Upper lobe of right lung (tissue), 1 donor: Measurements from ENCODE around the gene ETV1. TPM values are rescaled to one million over a fixed set of nuclear protein-coding genes. Genes with fewer than 3 reads are reported as not detected.

ENCODE experiments used
- ATAC-seq: fragments of 200-7000 bp; cut with Tn5 transposase; one replicate; pipeline ENCODE4 v1.9.1; 2020; ENCODE audit warnings: mild to moderate bottlenecking, moderate library complexity
- DNase-seq: peaks from one replicate; pipeline ENCODE4 v3.0.0-alpha.2; 2020
- H3K27ac ChIP-seq: fragments of 200-600 bp; one replicate; pipeline ENCODE4 v1.8.0; 2022
- H3K27me3 ChIP-seq: fragments of 200-600 bp; one replicate; pipeline ENCODE4 v1.8.0; 2022; ENCODE audit warnings: mild to moderate bottlenecking
- H3K36me3 ChIP-seq: fragments of 200-600 bp; one replicate; pipeline ENCODE4 v1.8.0; 2022
- H3K4me1 ChIP-seq: fragments of 200-600 bp; one replicate; pipeline ENCODE4 v1.8.0; 2022
- H3K4me3 ChIP-seq: fragments of 200-600 bp; one replicate; pipeline ENCODE4 v1.8.0; 2022; ENCODE audit warnings: mild to moderate bottlenecking
- H3K9me3 ChIP-seq: fragments of 200-600 bp; one replicate; pipeline ENCODE4 v1.8.0; 2022
- CTCF ChIP-seq: fragments of 200-600 bp; IDR thresholded peaks from one replicate; pipeline ENCODE4 v1.8.0; 2022; ENCODE audit warnings: antibody characterized with exemption
- intact Hi-C: fragments of 100-400 bp; cut with DNase I; formaldehyde crosslinking; loops from one replicate; pipeline ENCODE4 v1.11.0; 2022
- total RNA-seq: library from RNA; stranded (reverse); fragmentation: NEBNext Ultra II Directional; extraction: Animal tissue kit (Norgen Biotek cat#: 25700); gene quantifications from one replicate; pipeline ENCODE4 v1.2.1, GENCODE V29; 2021
- donor health status: DM: no; HTN: yes; CAD: no; lungs with severe emphysema.

Gene ETV1
- total RNA-seq, 1 donor from 2014 or later, result 110 TPM

DNA sequence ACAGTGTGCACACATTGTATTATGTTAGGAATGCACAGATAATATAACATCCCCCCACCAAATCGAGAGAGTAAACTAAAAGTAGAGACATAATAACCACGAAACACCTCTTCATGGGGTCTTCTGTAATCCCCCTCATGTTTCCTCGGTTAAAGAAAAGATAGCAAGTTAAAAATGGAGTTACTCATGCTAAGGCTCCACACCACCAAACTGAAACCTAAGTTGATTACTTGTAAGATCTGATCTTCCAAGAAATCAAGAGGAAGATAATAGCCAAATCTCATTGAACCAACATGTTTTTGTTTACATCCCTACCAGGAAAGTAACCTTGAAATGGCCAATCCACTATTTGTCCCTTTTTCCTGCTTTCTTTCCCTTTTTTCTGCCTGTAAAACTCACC lies 11.7 kb upstream of the ETV1 start:
- no peak overlapping the region for H3K27ac ChIP-seq
- H3K9me3 ChIP-seq, result no peaks in the 10 kb centered on the region
- no peaks in the 10 kb centered on the region for H3K27me3 ChIP-seq
- intact Hi-C loops, result no loop called here
- no peaks in the 10 kb centered on the region for H3K4me1 ChIP-seq
- no peak for TF ChIP-seq CTCF
- ATAC-seq (no peak), DNase-seq (no peak)
- no peak overlapping the region for H3K4me3 ChIP-seq
- H3K36me3 ChIP-seq, result no peaks in the 10 kb centered on the region

DNA sequence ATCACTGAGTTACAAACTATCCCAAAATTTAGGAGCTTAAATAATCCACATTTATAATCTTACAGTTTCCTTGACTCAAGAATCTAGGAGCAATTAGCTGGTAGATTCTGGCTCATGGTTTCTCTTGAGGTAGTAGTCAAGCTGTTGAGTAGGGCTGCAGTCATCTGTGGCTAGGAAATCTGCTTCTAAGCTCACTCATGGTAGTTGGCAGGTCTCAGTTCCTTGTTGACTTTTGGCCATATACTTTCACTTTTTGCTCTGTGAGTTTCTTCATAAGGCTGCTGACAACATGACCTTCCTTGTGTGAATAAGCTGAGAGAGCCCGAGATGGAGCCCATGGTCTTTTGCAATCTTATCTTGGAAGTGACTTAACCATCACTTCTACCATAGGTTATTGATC lies 10.8 kb upstream of the ETV1 start:
- Histone ChIP-seq H3K27ac (no peak overlapping the region), H3K4me3 (no peak overlapping the region), H3K36me3 (no peaks in the 10 kb centered on the region), H3K9me3 (no peaks in the 10 kb centered on the region), H3K4me1 (no peaks in the 10 kb centered on the region), H3K27me3 (no peaks in the 10 kb centered on the region)
- DNase-seq (no peak), ATAC-seq (peak; percentile 17)
- intact Hi-C loops, result no loop called here
- no peak for TF ChIP-seq CTCF

DNA sequence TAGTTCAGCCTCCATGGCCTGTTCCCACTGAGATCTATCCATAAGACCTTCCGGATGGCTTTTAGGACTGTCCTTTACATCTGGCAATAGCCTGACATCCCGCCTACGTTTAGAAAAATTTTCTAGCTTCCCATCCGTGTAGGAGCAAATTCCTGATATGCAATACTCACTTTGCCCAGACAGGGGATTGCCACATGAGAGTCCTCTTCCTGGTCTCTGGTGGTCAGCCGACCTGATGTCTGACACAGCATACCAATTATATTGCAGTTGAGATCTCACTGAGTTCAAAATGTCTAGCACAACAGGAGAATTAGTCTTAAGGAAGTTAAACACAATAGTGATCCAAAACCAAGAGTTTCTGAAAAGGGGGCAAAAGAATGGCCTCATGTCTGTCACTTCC lies 9.4 kb upstream of the ETV1 start:
- Histone ChIP-seq H3K9me3 (no peaks in the 10 kb centered on the region), H3K4me1 (no peaks in the 10 kb centered on the region), H3K27me3 (no peaks in the 10 kb centered on the region), H3K4me3 (no peak overlapping the region), H3K27ac (no peak overlapping the region), H3K36me3 (no peaks in the 10 kb centered on the region)
- intact Hi-C loops, result no loop called here
- ATAC-seq (no peak), DNase-seq (no peak)
- TF ChIP-seq CTCF, result no peak

- DNase-seq (no peak), ATAC-seq (no peak)
- Histone ChIP-seq H3K36me3 (no peaks in the 10 kb centered on the region), H3K4me3 (peak overlapping the region; percentile 62), H3K27ac (peak overlapping the region; percentile 88), H3K27me3 (no peaks in the 10 kb centered on the region), H3K9me3 (no peaks in the 10 kb centered on the region), H3K4me1 (no peaks in the 10 kb centered on the region)
- intact Hi-C loops, result no loop called here
- TF ChIP-seq CTCF, result no peak
Observed at GRCh38 chr7:13992596-13992964, 3.1 kb upstream of the ETV1 start.

DNA sequence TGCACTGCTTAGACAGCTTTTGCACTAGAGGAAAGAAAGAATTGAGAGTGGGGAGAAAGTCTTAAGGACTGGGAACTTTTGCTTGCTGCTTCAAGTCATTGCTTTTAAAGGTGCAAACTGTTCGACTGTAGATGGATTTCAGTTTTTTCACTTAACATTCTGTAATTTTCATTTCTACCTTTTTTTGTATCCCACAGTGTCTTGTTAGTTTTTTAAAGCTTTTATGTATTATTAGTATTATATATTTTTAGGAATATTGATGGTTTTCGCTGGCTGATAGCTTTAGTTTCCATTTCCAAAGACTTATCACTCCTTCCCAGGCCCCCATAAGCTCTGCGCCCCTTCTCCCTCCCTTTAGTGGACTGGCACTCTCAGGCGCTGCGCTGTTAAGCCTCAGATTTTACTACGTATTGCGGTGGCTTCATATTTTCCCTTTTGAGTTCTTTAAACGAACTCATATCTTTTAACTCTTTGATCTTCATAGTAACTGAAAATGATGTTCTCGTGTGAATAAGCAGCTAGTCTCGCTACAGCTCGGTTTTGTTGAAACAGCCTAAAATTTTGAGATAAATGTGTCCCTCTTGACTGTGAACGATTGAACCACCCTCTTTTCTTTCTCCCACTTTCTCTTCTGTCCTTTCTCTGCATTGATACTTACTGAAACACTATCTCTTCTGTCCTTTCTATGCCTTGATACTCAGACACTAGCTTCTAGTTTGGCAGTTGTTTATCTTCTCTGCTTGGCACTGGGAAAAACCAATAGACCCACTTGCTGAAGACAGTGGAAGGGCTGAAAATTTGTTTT lies 2.5 kb upstream of the ETV1 start:
- no peak for TF ChIP-seq CTCF
- intact Hi-C loops, result no loop called here
- DNase-seq (no peak), ATAC-seq (no peak)
- H3K4me1 ChIP-seq, result no peaks in the 10 kb centered on the region
- H3K27ac ChIP-seq, result peak overlapping the region; percentile 88
- no peaks in the 10 kb centered on the region for H3K9me3 ChIP-seq
- no peaks in the 10 kb centered on the region for H3K36me3 ChIP-seq
- H3K4me3 ChIP-seq, result peak overlapping the region; percentile 62
- H3K27me3 ChIP-seq, result no peaks in the 10 kb centered on the region
